T-cell (primary cell): ENCODE measurements around the gene CIAPIN1. TPM values are rescaled to one million over a fixed set of nuclear protein-coding genes. Genes with fewer than 3 reads are reported as not detected.

Experiments used
- ATAC-seq, 4 experiments: fragments of 200-7000 bp in 3 of 4; fragments of 150-1000 bp in 1 of 4; cut with Tn5 transposase; replicated peaks in 1 of 4; 1 replicate in 3 of 4; 2 replicates in 1 of 4; pipeline ENCODE4 v1.10.0; 2021; ENCODE audit warnings: moderate library complexity in 3 of 4, mild to moderate bottlenecking in 2 of 4, moderate number of reproducible peaks in 1 of 4
- CTCF ChIA-PET, 2 donors: fragments of 300-600 bp; sonication (Branson Sonifier 250); formaldehyde crosslinking; loops; one replicate each; lab custom pipeline; 2022; ENCODE audit warnings: antibody characterized with exemption in 2 of 2; lab: Charles Lee
- POLR2A ChIA-PET, 2 donors: fragments of 300-600 bp; sonication (Branson Sonifier 250); formaldehyde crosslinking; loops; one replicate each; lab custom pipeline; 2022; ENCODE audit warnings: antibody characterized with exemption in 2 of 2; lab: Charles Lee
- DNase-seq, 35 experiments: peaks; one replicate each; pipeline versions ENCODE4 v3.0.0 to v3.0.0-alpha.2; 2013 to 2023
- H3K27ac ChIP-seq: one replicate; pipeline ENCODE4 v1.5.1; 2013; ENCODE audit warnings: low read length
- H3K27me3 ChIP-seq, 2 experiments: replicated peaks in 1 of 2; 1 replicate in 1 of 2; 2 replicates in 1 of 2; pipeline versions ENCODE4 v1.6.1 to v1.7.0; 2013; ENCODE audit warnings: low read length in 1 of 2, mixed read lengths in 1 of 2; ENCODE audit not compliant: control insufficient read depth in 2 of 2, insufficient read depth in 2 of 2; ENCODE audit errors: extremely low read depth in 1 of 2
- H3K36me3 ChIP-seq, 2 donors: 1 replicate in 1 of 2; 2 replicates in 1 of 2; pipeline versions ENCODE4 v1.6.1 to v1.7.0; 2013; ENCODE audit warnings: low read length in 1 of 2; ENCODE audit not compliant: control insufficient read depth in 2 of 2, insufficient read depth in 1 of 2; ENCODE audit errors: extremely low read depth in 1 of 2
- H3K4me1 ChIP-seq, 2 experiments: 1 replicate in 1 of 2; 2 replicates in 1 of 2; pipeline versions ENCODE4 v1.6.1 to v1.7.0; 2013; ENCODE audit warnings: low read length in 2 of 2, mixed read lengths in 1 of 2; ENCODE audit not compliant: insufficient read depth in 2 of 2, control insufficient read depth in 1 of 2; ENCODE audit errors: extremely low read depth in 1 of 2
- H3K4me3 ChIP-seq, 2 donors: 1 replicate in 1 of 2; 2 replicates in 1 of 2; pipeline versions ENCODE4 v1.5.1 to v1.7.0; 2013; ENCODE audit warnings: mild to moderate bottlenecking in 2 of 2, low read length in 1 of 2, moderate library complexity in 1 of 2; ENCODE audit not compliant: control insufficient read depth in 1 of 2; ENCODE audit errors: extremely low read depth in 1 of 2
- H3K9me3 ChIP-seq: 2 replicates; pipeline ENCODE4 v1.7.0; 2013
- H3K27ac Mint-ChIP-seq, 2 donors: one replicate each; pipeline ENCODE4 v1.8.0; 2020 to 2021; ENCODE audit warnings: mild to moderate bottlenecking in 2 of 2, mixed read lengths in 2 of 2
- H3K27me3 Mint-ChIP-seq, 2 donors: one replicate each; pipeline ENCODE4 v1.8.0; 2021 to 2022; ENCODE audit warnings: mixed read lengths in 2 of 2
- H3K36me3 Mint-ChIP-seq: one replicate; pipeline ENCODE4 v1.8.0; 2021; ENCODE audit warnings: mixed read lengths
- H3K4me1 Mint-ChIP-seq, 3 donors: one replicate each; pipeline ENCODE4 v1.8.0; 2020 to 2022; ENCODE audit warnings: mixed read lengths in 3 of 3, mild to moderate bottlenecking in 1 of 3
- H3K4me3 Mint-ChIP-seq, 3 donors: one replicate each; pipeline ENCODE4 v1.8.0; 2020 to 2022; ENCODE audit warnings: mild to moderate bottlenecking in 3 of 3, mixed read lengths in 3 of 3, moderate library complexity in 3 of 3
- H3K9me3 Mint-ChIP-seq, 3 donors: one replicate each; pipeline ENCODE4 v1.8.0; 2020 to 2022; ENCODE audit warnings: mixed read lengths in 3 of 3
- WGBS: methylation state at CpG from one replicate; pipeline ENCODE4 v1.1.5; 2013; ENCODE audit warnings: missing lambda C conversion rate; ENCODE audit not compliant: insufficient coverage; 5-methylcytosine and 5-hydroxymethylcytosine counted together
- total RNA-seq, 35 experiments: library from RNA in 6 of 35; stranded (reverse) in 6 of 35; fragments of 120-200 nt in 1 of 35; gene quantifications; one replicate each; pipeline versions ENCODE4 v1.2.1 to v1.2.4 and lab custom pipeline; 2013 to 2026

CIAPIN1 gene
- total RNA-seq, 5 donors from 2014 or later (not counting 1 experiment from before 2014, with no cell fraction given): 26.5 to 46.8 (median 28.5) TPM

DNA sequence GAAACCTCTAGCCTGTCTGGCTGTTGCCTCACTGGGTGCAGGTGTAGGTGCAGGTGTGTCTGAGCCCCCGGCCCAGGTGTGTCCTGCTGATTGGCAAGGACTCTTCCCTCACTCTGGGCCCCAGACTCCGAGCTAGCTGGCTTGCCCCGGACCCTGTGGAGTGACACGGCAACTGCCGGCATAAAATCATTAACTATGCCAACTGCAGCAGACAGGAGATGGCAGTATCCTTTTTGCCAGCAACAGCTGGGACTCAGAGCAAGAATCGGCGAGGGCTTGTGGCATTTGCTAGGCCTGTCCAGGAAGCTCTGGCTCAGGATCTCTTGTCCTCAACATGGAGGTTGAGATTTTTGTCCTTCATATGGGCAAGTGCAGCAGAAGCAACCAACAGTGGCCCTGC is 20.8 kb downstream of the CIAPIN1 start:
- DNase-seq (no peak), ATAC-seq (no peak)
- ChIA-PET CTCF (interaction anchor here in 1 of 2 donors (0.9 kb wide), 1 partner anchor 10 kb away, joined by 3 read pairs; no protein-coding TSS in a partner anchor), POLR2A (no interaction called here)
- H3K36me3 Mint-ChIP-seq: peaks cover 39% of the 10 kb centered on the region
- Histone ChIP-seq H3K27me3 (no peaks in the 10 kb centered on the region), H3K27ac (no peak overlapping the region), H3K4me1 (no peaks in the 10 kb centered on the region), H3K9me3 (no peaks in the 10 kb centered on the region), H3K36me3 (peaks cover 0 to 35% of the 10 kb centered on the region in 2 donors), H3K4me3 (no peak overlapping the region)
- H3K9me3 Mint-ChIP-seq: no peaks in the 10 kb centered on the region
- no peaks in the 10 kb centered on the region for H3K27me3 Mint-ChIP-seq
- H3K4me3 Mint-ChIP-seq: no peak overlapping the region
- H3K4me1 Mint-ChIP-seq: peaks cover 0 to 6% (median 0%) of the 10 kb centered on the region in 3 donors
- WGBS: 96% methylated on average over 7 of the region's 7 CpGs
- no peak overlapping the region for H3K27ac Mint-ChIP-seq

DNA sequence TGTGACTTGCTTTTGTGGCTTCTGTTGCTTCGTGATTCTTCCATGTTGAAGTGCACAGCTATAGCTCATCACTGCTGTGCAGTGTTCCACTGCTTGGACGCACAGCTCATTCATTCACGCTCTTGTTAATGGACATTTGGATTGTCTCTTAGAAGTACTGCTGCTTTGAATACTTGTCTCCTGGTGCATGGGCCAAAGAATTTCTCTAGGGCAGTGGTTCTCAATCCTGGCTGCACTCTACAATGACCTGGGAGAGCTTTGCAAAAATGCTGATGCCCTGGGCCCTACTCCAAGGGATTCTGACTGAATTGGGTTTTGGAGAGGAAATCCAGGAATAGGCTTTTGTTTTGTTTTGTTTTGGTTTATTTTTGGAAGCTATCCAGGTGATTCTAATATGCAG is 22.6 kb downstream of the CIAPIN1 start:
- no peak for ATAC-seq

GRCh38 chr16:57423152-57423551 is 24.0 kb downstream of the CIAPIN1 start:
- CTCF ChIA-PET: interaction anchor here (0.9 to 1.6 kb wide), 2 partner anchors 11 to 97 kb away, joined by 3 read pairs; no protein-coding TSS in a partner anchor
- H3K9me3 ChIP-seq: no peaks in the 10 kb centered on the region
- Mint-ChIP-seq H3K27me3 (no peaks in the 10 kb centered on the region), H3K9me3 (no peaks in the 10 kb centered on the region), H3K4me3 (no peak overlapping the region), H3K4me1 (peaks cover 9 to 13% (median 11%) of the 10 kb centered on the region in 3 donors), H3K36me3 (peaks cover 12% of the 10 kb centered on the region), H3K27ac (no peak overlapping the region)
- H3K36me3 ChIP-seq: peaks cover 0 to 8% of the 10 kb centered on the region in 2 donors
- POLR2A ChIA-PET: no interaction called here
- no peak overlapping the region for H3K27ac ChIP-seq
- peaks cover 0 to 2% of the 10 kb centered on the region in 2 experiments for H3K27me3 ChIP-seq
- ATAC-seq (no peak), DNase-seq (no peak)
- WGBS: 80% methylated on average over 1 of the region's 2 CpGs
- peaks cover 0 to 11% of the 10 kb centered on the region in 2 experiments for H3K4me1 ChIP-seq
- H3K4me3 ChIP-seq: no peak overlapping the region

More for the DNA sequence above, 22.6 kb downstream of the CIAPIN1 start:
- no peaks in the 10 kb centered on the region for H3K27me3 Mint-ChIP-seq
- H3K4me3 Mint-ChIP-seq: no peak overlapping the region
- CTCF ChIA-PET: interaction anchor here in 1 of 2 donors (0.5 to 0.6 kb wide), 2 partner anchors 11 to 762 kb away, joined by 4 to 5 read pairs; no protein-coding TSS in a partner anchor
- POLR2A ChIA-PET: no interaction called here
- no peaks in the 10 kb centered on the region for H3K9me3 Mint-ChIP-seq
- peaks cover 0 to 18% of the 10 kb centered on the region in 2 donors for H3K36me3 ChIP-seq
- no peak overlapping the region for H3K27ac ChIP-seq
- H3K4me1 Mint-ChIP-seq: peaks cover 0 to 3% (median 2%) of the 10 kb centered on the region in 3 donors
- no peak overlapping the region for H3K27ac Mint-ChIP-seq
- DNase-seq: no peak
- peaks cover 23% of the 10 kb centered on the region for H3K36me3 Mint-ChIP-seq
- 87% methylated on average over 3 of the region's 3 CpGs for WGBS
- H3K27me3 ChIP-seq: peaks cover 0 to 2% of the 10 kb centered on the region in 2 experiments
- no peak overlapping the region for H3K4me3 ChIP-seq
- H3K9me3 ChIP-seq: no peaks in the 10 kb centered on the region
- H3K4me1 ChIP-seq: no peaks in the 10 kb centered on the region

- Histone ChIP-seq H3K4me1 (peaks cover 0 to 16% of the 10 kb centered on the region in 2 experiments), H3K27me3 (peaks cover 0 to 2% of the 10 kb centered on the region in 2 experiments), H3K4me3 (no peak overlapping the region), H3K36me3 (no peaks in the 10 kb centered on the region), H3K9me3 (no peaks in the 10 kb centered on the region), H3K27ac (no peak overlapping the region)
- no peak overlapping the region for H3K4me3 Mint-ChIP-seq
- 85% methylated on average over 5 of the region's 10 CpGs for WGBS
- H3K9me3 Mint-ChIP-seq: no peaks in the 10 kb centered on the region
- ChIA-PET CTCF (interaction anchor here (0.9 to 1.6 kb wide), 2 partner anchors 11 to 97 kb away, joined by 3 read pairs; no protein-coding TSS in a partner anchor), POLR2A (interaction anchor here (0.5 to 0.6 kb wide), 3 partner anchors 52 to 187 kb away, joined by 4 to 11 read pairs (median 7); no protein-coding TSS in a partner anchor)
- H3K36me3 Mint-ChIP-seq: peaks cover 4% of the 10 kb centered on the region
- peaks cover 15 to 17% (median 16%) of the 10 kb centered on the region in 3 donors for H3K4me1 Mint-ChIP-seq
- no peak overlapping the region for H3K27ac Mint-ChIP-seq
- no peak for ATAC-seq
- no peak for DNase-seq
- no peaks in the 10 kb centered on the region for H3K27me3 Mint-ChIP-seq
Observed at GRCh38 chr16:57422026-57422944, 24.9 kb downstream of the CIAPIN1 start.

DNA sequence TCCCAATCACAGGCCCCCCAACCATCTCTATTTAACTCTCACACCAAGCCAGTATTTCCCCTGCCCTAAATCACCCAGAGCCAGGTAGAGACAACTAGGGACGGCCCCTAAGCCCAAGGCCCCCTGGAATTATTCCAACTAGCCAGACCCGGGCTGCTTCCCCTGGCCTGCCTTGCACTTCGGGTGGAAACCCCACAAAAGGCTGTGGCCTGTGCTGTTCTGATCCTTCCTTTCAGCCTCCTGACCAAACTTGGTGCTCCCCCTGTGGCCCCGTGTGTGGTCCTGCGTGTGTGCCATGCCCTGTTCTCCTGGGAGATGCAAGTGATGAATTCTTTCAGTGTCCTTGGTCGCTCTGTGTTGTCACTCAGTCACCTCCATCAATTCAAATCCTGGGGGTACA is 27.7 kb downstream of the CIAPIN1 start:
- no peak overlapping the region for H3K4me3 ChIP-seq
- peaks cover 22 to 23% (median 22%) of the 10 kb centered on the region in 3 donors for H3K4me1 Mint-ChIP-seq
- H3K4me3 Mint-ChIP-seq: peak overlapping the region in 1 of 3 donors; percentile 37
- WGBS: 88% methylated on average over 3 of the region's 6 CpGs
- no peak for DNase-seq
- no peaks in the 10 kb centered on the region for H3K9me3 ChIP-seq
- H3K36me3 Mint-ChIP-seq: no peaks in the 10 kb centered on the region
- H3K36me3 ChIP-seq: no peaks in the 10 kb centered on the region
- H3K4me1 ChIP-seq: peaks cover 0 to 27% of the 10 kb centered on the region in 2 experiments
- H3K9me3 Mint-ChIP-seq: no peaks in the 10 kb centered on the region
- ChIA-PET POLR2A (no interaction called here), CTCF (interaction anchor here (0.5 to 3.7 kb wide), 8 partner anchors 13 to 118 kb away, joined by 3 to 37 read pairs (median 6); no protein-coding TSS in a partner anchor)
- no peak for ATAC-seq
- peaks cover 0 to 12% of the 10 kb centered on the region in 2 experiments for H3K27me3 ChIP-seq
- H3K27ac Mint-ChIP-seq: peak overlapping the region in 1 of 2 donors; percentile 89
- H3K27ac ChIP-seq: no peak overlapping the region
- no peaks in the 10 kb centered on the region for H3K27me3 Mint-ChIP-seq

DNA sequence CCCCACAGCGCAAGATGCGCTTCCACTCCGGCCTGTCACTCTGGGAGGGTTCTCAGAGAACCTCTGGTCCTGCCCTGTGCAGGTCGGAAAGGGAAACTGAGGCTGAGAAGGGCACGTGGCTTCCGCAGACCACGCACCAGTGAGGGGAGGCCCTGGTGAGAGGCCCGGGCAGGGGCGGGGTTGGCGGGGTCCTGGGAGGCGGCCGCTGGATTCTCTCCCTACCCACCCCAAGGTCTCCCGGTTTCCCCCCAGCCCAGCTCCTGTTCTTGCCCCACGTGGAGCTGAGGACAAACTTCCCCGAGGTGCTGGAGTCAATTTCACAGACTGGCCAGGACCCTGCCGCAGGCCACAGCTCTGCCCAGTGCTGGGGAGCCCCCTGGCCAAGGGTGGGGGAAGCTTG is 31.1 kb downstream of the CIAPIN1 start:
- ATAC-seq (no peak), DNase-seq (no peak)
- ChIA-PET POLR2A (no interaction called here), CTCF (interaction anchor here (0.6 to 3.7 kb wide), 8 partner anchors 16 to 229 kb away, joined by 3 to 37 read pairs (median 4); no protein-coding TSS in a partner anchor)
- H3K36me3 Mint-ChIP-seq: no peaks in the 10 kb centered on the region
- peak overlapping the region in 1 of 3 donors; percentile 6 for H3K4me3 Mint-ChIP-seq
- peaks cover 0 to 14% of the 10 kb centered on the region in 2 experiments for H3K27me3 ChIP-seq
- 88% methylated on average over 15 of the region's 16 CpGs for WGBS
- H3K4me3 ChIP-seq: no peak overlapping the region
- peaks cover 0 to 27% of the 10 kb centered on the region in 2 experiments for H3K4me1 ChIP-seq
- H3K27ac ChIP-seq: peak overlapping the region; percentile 23
- no peaks in the 10 kb centered on the region for H3K9me3 Mint-ChIP-seq
- H3K4me1 Mint-ChIP-seq: peaks cover 20 to 26% (median 22%) of the 10 kb centered on the region in 3 donors
- no peaks in the 10 kb centered on the region for H3K27me3 Mint-ChIP-seq
- H3K27ac Mint-ChIP-seq: no peak overlapping the region
- no peaks in the 10 kb centered on the region for H3K36me3 ChIP-seq
- H3K9me3 ChIP-seq: no peaks in the 10 kb centered on the region
